Stimulated activated CD4-positive, alpha-beta T cell treated with anti-CD3 and anti-CD28 coated beads, Interleukin-4, amount 100 ng/mL, for 48 hours (primary cell): Measurements from ENCODE around the gene ZFHX3.
"Not testable (repeated sequence)": the region's sequence is repeated elsewhere in the genome, so short reads cannot be mapped to it uniquely, and the experiment has no call there.

Experiments used
- DNase-seq, 2 donors: peaks; one replicate each; pipeline ENCODE4 v3.0.0-alpha.2; 2020; ENCODE audit warnings: low read depth in 2 of 2

ZFHX3 gene

DNA sequence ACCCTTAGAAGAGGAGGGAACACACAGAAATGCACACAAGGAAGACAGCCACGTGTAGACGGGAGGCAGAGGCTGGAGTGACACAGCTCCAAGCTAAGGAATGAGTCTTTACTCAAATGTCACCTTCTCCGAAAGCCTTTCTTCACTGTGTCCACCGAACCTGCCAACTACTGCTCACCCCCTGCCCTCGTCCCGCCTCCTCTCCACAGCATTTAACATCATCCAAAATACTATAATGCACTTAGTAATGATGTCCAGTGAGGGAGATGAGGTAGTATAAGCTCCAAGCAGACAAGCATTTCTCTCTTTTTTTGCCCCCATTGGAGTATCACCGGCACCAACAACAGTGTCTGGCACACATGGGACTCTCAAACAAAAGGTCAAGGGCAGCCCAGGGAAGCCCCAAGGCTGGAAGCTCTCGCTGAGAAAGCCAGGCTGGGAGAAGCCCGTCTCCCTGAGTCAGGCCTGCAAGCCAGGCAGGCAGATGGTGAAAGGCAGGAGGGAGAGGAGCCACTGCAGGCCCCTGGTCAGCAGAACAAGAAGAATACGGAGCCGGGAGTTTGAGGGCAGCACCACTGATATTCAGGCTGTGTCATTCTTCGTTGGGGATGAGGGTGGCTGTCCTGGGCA lies 25.9 kb downstream of the ZFHX3 start:
- DNase-seq: no peak

DNA sequence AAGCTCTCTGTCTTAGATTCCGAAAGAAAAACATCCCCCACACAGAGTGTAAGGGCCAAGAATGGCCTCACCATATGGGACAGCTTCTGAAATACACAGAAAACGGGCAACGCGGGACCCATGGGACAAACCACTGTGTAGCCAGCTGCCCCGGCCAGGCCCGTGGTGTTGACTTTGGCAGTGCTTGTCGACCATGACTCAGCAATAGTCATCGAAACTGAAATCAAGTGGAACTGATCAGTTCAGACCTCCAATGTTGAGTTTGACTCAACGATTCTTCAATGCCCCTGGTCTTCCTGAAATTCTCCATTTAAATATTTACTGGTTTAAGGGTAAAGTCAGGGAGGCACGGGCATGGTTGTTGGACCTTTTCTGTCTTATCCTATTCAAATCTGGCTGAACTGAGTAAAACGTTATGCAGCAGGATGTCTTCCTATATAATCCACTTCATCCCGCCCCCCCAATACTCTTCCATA lies 27.5 kb downstream of the ZFHX3 start:
- no peak for DNase-seq

GRCh38 chr16:73019457-73020362 lies 28.2 kb downstream of the ZFHX3 start:
- DNase-seq: no peak

DNA sequence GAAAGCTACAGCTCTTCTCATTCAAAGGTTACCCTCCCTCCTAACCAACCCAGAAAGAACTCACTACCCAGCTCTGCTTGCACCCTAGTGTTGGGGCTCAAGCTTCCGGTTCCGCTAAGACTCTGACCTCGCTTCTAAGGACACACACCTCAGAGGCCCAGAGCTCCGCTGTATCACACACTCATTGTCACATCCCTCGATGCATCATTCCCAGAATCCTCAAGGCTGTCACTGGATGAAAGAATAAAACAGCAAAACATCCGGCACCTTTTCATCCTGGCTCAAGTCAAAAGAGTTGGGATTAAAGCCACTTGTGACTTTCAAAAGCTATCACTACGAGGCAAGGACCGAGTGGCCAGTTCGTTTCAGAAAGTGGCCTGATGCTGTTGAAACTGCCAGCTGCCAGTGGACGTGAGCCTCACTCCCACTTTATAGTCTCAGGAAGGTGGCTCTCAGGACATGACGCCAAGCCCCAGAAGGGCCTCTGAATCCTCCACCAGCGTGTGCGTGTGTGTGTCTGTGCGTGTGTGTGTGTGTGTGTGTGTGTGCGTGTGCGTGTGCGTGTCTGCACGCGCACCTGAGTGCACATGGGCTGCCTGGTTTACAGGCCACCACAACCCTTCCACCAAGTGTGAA lies 29.0 kb downstream of the ZFHX3 start:
- no peak for DNase-seq

GRCh38 chr16:73017321-73017720 lies 30.6 kb downstream of the ZFHX3 start:
- DNase-seq: no peak

DNA sequence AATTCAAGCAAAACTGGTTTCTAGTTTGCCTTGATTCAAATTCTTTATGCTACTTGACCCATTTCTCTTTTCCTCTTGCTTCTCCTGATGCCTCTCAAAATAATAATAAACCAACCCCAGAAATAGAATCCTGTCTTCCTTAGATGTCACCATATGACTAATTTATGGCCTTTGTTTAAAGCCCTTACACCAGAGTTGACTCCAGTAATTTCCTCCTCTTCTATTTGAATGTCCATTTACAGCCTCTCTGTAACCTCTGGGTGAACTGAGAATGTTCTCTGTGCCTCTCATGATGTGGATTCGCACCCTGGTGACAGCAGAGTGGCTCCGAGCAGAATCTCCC lies 31.5 kb downstream of the ZFHX3 start:
- no peak for DNase-seq

DNA sequence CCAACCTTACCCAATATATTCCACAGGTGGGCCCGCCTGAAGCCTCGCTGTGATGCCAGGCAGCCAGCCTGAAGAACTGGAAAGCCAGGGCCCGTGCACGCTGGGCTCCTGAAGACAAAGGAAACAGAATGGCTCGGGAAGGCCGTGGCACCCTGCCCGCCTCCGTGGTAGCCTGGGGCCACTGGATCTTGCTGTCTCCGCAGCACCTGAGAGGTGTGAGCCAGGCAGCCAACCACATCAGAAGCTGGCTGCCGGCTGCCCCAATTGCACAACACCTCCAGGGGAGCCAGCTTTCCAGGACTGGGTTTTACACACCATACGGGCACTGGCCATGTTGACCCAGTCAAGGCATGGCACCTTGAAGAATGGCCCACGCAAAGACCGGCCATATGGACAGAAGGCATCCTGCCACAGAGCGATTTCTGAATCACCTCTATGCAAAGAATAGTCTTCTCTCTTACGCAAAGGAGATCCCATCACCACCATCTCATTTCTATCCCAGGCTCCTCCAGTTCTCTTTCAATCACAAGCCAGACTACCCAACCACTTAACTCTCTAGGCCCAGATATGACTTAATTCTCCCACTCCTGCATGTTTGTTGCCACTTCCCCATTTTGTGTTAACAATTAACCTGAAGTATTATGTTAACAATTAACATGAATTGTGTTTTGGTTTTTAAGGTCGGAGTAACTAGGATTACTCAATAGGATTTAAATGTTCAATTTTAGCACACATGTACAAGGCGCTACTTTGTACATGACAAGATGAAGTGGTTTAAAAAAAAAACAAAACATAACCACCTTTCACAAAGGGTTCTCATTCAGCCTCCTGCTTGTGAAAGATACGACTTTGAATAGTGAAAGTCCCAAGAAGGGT lies 32.1 kb downstream of the ZFHX3 start:
- no peak for DNase-seq

GRCh38 chr16:73014768-73015167 lies 33.2 kb downstream of the ZFHX3 start:
- no peak for DNase-seq

DNA sequence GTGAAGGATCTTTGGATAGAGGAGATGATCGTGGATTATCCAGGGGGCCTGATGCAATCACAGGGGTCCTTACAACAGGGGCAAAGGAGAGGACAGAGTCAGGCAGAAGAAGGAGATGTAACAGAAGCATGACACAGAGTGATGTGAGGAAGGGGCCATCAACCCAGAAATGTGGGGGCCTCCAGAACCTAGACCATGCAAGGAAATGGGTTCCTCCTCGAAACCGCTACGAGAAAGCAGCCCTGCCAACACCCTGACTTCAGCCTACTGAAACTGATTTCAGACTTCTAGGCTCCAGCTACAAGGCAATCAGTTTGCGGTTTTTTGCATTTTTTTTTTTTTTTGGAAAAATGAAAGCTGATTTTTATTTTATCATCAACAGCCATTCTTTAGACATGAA lies 34.0 kb downstream of the ZFHX3 start:
- DNase-seq: no peak

- DNase-seq: no peak
Observed at GRCh38 chr16:73012341-73012740, 35.6 kb downstream of the ZFHX3 start.

- DNase-seq: no peak
Observed at GRCh38 chr16:73011926-73012325, 36.0 kb downstream of the ZFHX3 start.

DNA sequence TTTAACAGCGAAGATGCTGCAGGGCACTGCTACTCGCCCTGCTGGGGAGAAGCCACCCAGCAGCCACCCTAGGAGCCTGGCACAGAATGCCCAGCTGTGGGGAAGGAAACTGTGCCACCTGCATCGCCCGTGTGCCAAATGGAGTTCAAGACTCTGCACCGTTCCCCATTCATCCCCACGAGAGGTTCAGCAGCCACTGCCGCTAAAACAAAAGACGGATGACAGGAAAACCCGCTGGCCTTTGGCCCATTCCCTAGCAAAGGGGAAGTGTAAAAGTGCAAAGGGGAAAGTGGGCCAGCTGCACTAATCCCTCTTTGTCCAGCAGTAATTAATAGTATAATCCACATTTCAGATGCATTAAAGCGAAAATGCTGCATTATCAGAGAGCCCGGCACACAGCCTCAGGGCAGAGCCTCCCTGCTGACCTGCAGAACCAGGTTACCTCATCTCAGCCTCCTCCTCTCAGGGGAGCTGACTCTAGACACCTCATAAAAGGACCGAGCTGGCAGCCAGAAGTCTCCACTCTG lies 37.7 kb downstream of the ZFHX3 start:
- no peak for DNase-seq

DNA sequence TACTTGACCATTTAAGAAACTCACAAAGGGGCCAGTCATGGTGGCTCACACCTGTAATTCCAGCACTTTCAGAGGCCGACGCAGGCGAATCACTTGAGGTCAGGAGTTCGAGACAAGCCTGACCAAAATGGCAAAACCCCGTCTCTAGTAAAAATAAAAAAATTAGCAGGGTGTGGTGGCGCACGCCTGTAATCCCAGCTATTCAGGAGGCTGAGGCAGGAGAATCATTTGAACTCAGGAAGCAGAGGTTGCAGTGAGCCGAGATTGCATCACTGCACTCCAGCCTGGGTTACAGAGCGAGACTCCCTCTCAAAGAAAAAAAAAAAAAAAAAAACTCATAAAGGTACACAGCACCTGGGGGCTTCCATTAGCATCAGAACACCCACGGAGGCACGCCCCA lies 38.2 kb downstream of the ZFHX3 start:
- DNase-seq: not testable (repeated sequence)

DNA sequence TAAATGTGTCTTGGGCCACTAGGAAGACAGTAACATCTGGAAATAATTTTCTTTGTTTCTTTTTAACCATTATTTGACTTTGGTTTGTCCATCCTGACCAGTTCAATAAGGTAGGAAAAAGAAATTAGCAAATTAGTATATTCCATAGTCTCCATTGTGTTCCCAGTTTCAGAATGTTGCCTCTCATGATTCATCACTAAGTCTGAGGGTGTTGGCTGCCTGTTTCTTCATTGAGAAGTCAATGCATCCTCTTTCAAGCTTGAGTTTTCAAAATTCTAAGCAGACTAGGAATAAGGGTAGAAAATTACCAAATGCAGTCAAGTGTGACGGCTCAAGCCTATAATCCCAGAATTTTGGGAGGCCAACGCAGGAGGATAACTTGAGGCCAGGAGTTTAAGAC lies 41.9 kb downstream of the ZFHX3 start:
- DNase-seq: no peak

- DNase-seq: no peak
Observed at GRCh38 chr16:73002866-73003265, 45.1 kb downstream of the ZFHX3 start.

DNA sequence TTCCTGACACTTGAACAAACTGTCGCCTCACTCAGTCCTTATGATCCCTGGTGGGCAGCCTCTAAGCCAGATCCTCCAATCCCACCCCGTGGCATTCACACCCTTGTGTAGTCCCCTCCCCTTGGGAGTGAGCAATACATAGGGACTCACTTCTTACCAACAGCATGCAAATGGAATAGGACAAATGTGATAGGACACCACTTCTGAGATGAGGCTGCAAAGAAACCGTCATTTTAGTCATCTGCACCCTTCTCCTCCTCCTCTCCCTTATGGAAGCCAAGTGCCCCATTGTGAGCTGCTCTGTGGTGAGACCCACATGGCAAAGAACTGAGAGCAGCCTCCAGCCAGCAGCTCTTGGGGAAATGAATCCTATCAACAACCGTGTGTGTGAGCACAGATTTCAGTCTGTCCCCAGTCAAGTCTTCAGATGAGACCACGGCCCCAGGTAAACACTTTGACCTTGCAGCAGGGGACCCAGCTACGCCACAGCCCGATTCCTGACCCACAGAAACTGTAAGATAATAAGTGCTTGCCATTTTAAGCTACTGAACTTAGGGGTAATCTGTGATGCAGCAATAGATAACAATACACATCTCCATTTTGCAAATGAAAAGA lies 46.9 kb downstream of the ZFHX3 start:
- DNase-seq: no peak

DNA sequence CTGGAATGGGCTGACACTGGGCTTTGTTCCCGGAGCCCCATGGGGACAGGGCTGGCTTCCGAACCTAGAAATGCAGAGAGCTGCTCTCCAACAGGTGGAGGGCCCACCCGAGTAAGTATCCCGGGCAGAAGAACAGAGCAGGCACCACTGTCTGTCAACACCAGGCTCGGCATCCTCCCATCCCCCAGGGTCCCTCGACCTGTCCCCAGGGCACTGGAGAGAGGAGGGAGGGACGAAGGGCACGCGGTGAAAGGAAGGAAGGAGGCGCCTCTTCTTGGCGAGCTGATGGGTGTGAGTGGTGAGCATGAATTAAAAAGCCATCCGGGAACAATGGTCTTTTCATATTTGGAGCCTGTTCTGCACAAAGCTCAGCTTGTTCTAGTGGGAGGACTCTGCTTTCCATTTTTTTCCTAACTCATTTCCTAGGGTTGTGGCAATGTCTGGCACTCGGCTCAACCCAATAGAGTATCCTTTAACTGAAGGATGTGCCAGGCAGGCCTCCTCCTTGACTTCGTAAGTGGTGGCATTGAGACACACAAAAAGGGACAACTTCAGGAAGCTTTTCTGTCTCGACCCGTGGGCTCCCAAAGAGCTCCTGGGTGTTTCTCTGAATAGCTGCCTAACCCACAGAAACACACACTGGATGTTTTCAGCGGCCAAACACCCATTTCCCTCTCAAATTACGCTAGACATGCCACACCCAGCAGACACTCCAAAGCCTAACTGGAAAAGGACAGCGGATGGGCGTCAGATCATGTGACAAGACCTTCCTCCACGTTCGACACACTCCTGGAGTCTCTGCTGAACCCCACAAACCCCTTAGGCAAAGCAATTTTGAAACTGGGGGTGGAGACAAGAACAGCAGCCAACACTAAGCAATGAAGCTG lies 47.7 kb downstream of the ZFHX3 start:
- DNase-seq: no peak

GRCh38 chr16:72999541-73000019 lies 48.3 kb downstream of the ZFHX3 start:
- DNase-seq: no peak

GRCh38 chr16:72997141-72997542 lies 50.8 kb downstream of the ZFHX3 start:
- no peak for DNase-seq
